NCI-H460 (cell line): Measurements from ENCODE around the gene FNBP1. TPM values are rescaled to one million over a fixed set of nuclear protein-coding genes. Genes with fewer than 3 reads are reported as not detected.
"Not testable (repeated sequence)": the region's sequence is repeated elsewhere in the genome, so short reads cannot be mapped to it uniquely, and the experiment has no call there.

ENCODE experiments used
- DNase-seq: peaks from one replicate; pipeline ENCODE4 v3.0.0-alpha.2; 2016; ENCODE audit warnings: low read depth; ENCODE audit errors: extremely low read depth
- total RNA-seq: library from RNA; depleted of rRNA; stranded (reverse); fragments of >200 nt; shearing (Covaris generic); gene quantifications from 2 replicates; pipeline ENCODE4 v1.2.3, GENCODE V29; 2014

Gene FNBP1
- total RNA-seq, 1 experiment from 2014 or later, result 39.1 TPM

GRCh38 chr9:130023144-130023787 is 19.7 kb downstream of the FNBP1 start:
- no peak for DNase-seq

- DNase-seq, result no peak
Measured at GRCh38 chr9:130022566-130023143, 20.3 kb downstream of the FNBP1 start.

GRCh38 chr9:130021842-130022241 is 21.1 kb downstream of the FNBP1 start:
- not testable (repeated sequence) for DNase-seq

GRCh38 chr9:130021123-130021522 is 21.9 kb downstream of the FNBP1 start:
- no peak for DNase-seq

- no peak for DNase-seq
Measured at GRCh38 chr9:130020618-130021017, 22.4 kb downstream of the FNBP1 start.

- DNase-seq, result no peak
Measured at GRCh38 chr9:130018265-130018664, 24.7 kb downstream of the FNBP1 start.

GRCh38 chr9:130017510-130017909 is 25.5 kb downstream of the FNBP1 start:
- DNase-seq, result not testable (repeated sequence)

- DNase-seq, result no peak
Measured at GRCh38 chr9:130017076-130017475, 25.9 kb downstream of the FNBP1 start.

GRCh38 chr9:130015353-130016019 is 27.5 kb downstream of the FNBP1 start:
- DNase-seq, result no peak

GRCh38 chr9:130013326-130013725 is 29.7 kb downstream of the FNBP1 start:
- no peak for DNase-seq

GRCh38 chr9:130010151-130010988 is 32.6 kb downstream of the FNBP1 start:
- DNase-seq, result no peak

GRCh38 chr9:130009546-130009945 is 33.4 kb downstream of the FNBP1 start:
- DNase-seq, result not testable (repeated sequence)

GRCh38 chr9:130008538-130008937 is 34.5 kb downstream of the FNBP1 start:
- DNase-seq, result no peak

- DNase-seq, result not testable (repeated sequence)
Measured at GRCh38 chr9:130006952-130007351, 36.0 kb downstream of the FNBP1 start.

- no peak for DNase-seq
Measured at GRCh38 chr9:130003943-130004552, 38.9 kb downstream of the FNBP1 start.

- DNase-seq, result no peak
Measured at GRCh38 chr9:130002320-130002719, 40.7 kb downstream of the FNBP1 start.

- DNase-seq, result no peak
Measured at GRCh38 chr9:130001190-130001589, 41.8 kb downstream of the FNBP1 start.

- no peak for DNase-seq
Measured at GRCh38 chr9:129999141-129999510, 43.9 kb downstream of the FNBP1 start.

GRCh38 chr9:129998491-129999140 is 44.4 kb downstream of the FNBP1 start:
- DNase-seq, result no peak

GRCh38 chr9:129997706-129998105 is 45.3 kb downstream of the FNBP1 start:
- DNase-seq, result not testable (repeated sequence)
